HG03565 (cell line): Measurements from ENCODE around the gene WDR7.

Experiments
- ATAC-seq: cut with Tn5 transposase; IDR thresholded peaks from one replicate; pipeline ENCODE4 v1.9.1; 2021; ENCODE audit warnings: mild to moderate bottlenecking, moderate library complexity; ENCODE audit not compliant: unreplicated experiment

Gene WDR7

DNA sequence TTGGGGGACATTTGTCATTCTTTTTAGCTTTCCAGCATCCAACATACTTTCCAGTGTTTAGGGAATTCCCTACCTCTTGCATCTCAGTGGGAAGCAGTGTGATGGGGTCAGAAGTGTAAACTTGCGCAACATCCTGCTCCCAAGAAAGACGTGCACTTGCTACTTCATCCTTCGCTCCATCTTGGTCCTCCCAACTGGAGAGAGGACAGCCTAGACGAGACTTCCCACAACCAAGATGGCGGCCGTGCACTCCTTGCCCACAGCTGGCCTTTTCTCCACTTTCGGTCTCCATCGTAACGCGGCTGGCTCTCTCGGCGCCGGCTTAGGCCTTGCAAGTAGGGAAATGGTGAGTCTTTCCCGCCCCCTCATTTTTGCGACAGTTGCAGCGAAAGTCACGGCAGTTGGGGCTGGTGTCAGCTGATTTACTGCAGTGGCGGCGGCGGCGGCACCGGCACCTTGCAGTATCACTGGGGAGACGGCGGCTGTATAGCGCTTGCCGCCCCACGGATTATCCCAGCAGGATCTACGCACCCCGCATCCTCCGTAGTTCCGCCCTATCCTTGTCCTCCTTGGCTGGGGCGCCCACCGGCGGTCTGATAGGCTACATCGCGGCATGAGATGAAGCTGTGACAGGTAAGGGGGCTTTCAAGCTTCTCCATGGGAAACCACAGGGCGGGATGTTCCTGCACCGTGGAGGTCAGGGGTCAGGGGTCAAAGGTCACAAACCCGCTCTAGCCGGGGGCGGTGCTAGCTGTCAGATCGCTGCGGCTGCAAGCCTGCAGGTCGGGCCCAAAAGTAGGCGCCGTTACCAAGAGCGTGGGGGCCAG is at the start of gene WDR7:
TSS of gene WDR7 (plus strand) at position 416 of the 827 bp plus-strand sequence. CDS start 21,157 bp downstream, outside the sequence.
- ATAC-seq = peak; percentile 93

DNA sequence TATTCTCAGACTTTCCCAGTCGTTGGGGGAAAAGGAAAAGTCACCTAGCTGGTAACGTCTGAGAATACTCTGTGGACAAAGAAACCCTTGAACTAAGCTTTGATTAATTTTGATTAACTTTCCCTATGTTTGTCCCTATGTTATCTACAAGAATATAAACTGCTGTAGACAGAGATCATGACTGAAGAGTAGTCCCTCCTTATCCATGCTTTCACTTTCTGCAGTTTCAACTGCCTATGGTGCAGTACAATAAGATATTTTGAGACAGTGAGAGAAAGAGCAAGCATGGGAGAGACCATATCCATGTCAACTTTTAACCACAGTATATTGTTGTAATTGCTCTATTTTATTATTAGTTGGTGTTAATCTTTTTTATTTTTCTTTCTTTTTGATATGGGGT is 44.5 kb upstream of the WDR7 start:
- ATAC-seq = no peak

DNA sequence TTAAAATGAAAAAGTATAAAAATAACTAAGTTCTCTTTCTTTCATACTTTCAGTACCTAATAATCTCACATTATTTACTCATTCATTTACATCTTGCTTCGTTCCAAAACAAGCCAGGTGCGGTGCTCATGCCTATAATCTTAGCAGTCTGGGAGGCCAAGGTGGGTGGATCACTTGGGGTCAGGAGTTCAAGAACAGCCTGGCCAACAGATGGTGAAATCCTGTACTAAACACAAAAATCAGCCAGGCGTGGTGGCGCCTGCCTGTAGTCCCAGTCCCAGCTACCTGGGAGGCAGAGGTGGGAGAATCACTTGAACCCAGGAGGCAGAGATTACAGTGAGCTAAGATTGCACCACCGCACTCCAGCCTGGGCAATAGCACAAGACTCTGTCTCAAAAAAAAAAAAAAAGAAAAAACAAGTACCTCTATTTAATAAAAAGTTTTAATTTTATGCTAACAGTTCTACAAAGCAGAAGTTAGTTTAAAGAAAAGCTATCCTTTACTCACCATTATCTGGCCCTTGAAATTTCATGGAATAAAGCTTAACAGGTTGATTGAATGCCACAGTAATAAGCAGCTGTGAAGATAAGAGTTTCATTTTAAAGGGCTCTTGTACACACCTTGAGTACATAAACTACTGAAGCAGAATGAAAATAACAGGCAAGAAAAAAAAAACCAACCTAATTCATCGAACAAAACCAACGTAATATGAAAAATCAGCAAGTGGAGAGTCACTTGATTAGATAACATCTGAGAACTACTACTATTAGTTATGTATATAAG is 35.2 kb upstream of the WDR7 start:
- no peak for ATAC-seq

- ATAC-seq = no peak
Observed at GRCh38 chr18:56627991-56628390, 23.2 kb upstream of the WDR7 start.

GRCh38 chr18:56632070-56633022 is 18.8 kb upstream of the WDR7 start:
- ATAC-seq = no peak

- ATAC-seq = no peak
Observed at GRCh38 chr18:56635007-56635406, 16.2 kb upstream of the WDR7 start.

GRCh38 chr18:56637176-56637575 is 14.0 kb upstream of the WDR7 start:
- ATAC-seq = no peak

- no peak for ATAC-seq
Observed at GRCh38 chr18:56637711-56638231, 13.4 kb upstream of the WDR7 start.

DNA sequence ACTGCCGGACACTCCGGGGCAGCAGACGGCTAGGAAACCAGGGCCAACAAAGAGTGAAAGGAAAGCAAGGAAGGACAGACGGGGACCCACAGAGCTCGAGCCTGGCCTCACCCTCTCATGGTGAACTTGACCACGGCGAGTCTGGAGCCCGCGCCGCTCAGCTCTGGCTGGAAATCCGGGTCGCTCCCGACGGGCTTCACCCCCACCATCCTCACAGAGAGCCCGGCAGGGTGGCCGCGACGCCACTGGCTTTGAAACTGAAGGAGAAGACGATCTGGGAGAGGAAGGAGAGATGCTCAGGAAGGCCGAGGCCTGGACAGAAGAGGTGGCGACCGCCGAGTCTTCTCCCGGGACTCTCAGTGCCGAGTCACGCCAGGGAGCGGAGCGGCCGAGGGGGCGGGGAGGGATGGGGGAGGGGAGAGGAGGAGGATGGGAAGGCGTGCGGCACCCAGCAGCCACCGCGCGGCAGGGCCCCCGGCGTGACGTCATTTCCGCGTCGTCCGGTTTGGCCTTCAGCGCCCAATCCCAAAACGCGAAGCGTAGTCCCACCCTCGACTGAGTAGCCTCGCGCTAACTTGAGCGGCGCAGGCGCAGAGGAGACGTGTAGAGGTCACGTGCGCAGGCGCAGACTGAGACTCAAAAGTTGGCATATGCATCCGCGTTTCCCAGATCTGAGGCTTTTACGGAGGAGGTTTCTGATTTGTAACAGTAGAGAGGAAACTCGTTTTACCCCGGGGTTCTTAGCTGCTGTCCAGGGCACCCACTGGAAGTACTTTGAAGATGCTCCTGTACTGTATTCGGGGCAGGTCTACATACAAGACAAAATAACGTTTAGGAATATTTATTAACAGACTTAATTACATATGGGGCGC is 12.7 kb upstream of the WDR7 start, which contains the start of gene TXNL1:
TSS of gene TXNL1 (minus strand) at position 361 of the 872 bp plus-strand sequence. CDS start at position 209, 152 bp downstream.
- ATAC-seq = peak; percentile 96

GRCh38 chr18:56639104-56639381 is 12.1 kb upstream of the WDR7 start:
- no peak for ATAC-seq

DNA sequence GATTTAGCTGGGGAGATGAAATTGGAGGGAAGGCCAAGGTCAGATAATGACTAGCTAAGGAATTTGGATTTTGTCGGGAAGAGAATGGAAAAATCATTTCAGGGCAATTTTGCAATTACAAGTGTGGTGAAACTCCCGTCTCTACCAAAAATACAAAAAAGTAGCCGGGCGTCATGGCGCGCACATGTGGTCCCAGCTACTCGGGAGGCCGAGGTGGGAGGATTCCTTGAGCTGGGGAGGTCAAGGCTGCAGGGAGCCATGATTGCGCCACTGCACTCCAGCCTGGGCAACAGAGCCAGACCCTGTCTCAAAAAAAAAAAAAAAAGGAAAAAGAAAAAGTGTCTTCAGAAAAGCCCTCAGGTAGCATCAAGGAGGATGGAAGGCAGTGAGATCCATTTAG is 11.6 kb upstream of the WDR7 start:
- no peak for ATAC-seq

DNA sequence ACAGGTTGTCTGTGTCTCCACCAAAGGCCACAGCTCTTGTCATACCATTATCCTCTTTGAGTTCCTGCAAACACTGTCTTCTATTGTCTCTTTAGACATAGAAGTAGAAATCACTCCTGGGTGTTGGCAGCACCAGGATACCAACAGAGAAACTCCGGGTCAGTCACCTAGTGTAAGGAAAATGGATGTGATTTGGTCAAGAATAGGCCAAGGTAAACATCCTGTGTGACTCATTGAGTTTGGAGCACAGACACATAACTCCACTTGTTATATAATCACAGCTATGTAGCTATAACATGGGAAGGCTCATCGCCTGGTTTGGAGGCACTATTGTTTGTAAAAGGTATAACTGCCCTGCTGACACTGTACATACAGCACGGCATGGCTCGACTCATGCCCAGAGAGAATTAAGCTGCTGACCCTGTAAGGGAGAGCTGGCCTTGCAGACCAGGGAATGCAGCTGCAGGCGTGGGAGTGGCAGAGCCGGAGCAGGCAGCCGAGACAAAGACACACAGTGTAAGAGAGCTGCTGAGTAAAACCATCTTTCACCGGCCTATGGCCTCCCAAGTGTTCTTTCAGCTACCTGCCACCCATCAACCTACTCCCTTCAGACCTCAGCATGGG is 9.3 kb upstream of the WDR7 start:
- no peak for ATAC-seq

DNA sequence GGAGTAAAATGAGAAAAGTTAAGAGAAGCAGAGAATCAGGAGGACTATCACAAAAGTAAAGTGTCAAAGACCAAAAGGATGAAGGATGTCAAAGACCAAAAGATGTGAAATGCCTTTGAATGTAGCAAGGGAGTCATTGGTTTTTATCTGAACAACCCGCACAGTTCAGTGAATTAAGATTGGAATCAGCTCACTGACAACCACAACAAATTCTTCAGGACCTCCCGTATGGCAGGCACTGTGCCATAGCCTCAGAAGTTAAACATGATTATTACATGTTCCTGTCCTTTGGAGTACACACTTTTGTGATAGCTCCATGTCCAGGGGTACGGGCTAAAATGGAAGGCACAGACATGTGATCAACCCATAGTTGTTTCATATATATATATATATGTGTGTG is 7.8 kb upstream of the WDR7 start:
- no peak for ATAC-seq

DNA sequence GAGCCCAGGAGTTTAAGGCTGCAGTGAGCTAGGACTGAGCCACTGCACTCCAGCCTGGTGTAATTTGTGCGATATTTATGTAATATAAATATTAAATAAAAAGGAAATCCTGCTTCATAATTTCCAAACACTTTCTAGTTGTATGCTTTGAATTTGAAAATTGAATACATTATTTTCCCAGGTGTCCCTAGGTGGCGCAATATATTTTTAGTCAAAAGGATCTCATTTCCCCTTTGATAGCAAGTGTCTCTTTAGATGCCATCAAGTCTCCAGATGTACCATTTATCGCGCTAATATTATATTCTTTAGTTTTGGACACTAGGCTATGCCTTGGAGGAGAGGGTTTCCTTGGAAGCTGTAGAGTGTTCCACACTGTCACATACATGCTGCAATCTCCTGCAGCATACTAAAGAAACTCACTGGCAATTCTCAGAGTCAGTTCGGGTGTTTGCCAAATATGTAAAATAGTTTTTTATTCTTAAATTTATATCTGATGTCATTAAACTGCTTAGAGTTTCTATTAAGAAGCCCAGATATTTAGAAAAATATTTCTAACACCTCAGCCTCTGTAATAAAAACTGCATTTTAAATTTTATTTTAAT is 5.6 kb upstream of the WDR7 start:
- ATAC-seq = no peak

- ATAC-seq = no peak
Observed at GRCh38 chr18:56647071-56647470, 4.1 kb upstream of the WDR7 start.

DNA sequence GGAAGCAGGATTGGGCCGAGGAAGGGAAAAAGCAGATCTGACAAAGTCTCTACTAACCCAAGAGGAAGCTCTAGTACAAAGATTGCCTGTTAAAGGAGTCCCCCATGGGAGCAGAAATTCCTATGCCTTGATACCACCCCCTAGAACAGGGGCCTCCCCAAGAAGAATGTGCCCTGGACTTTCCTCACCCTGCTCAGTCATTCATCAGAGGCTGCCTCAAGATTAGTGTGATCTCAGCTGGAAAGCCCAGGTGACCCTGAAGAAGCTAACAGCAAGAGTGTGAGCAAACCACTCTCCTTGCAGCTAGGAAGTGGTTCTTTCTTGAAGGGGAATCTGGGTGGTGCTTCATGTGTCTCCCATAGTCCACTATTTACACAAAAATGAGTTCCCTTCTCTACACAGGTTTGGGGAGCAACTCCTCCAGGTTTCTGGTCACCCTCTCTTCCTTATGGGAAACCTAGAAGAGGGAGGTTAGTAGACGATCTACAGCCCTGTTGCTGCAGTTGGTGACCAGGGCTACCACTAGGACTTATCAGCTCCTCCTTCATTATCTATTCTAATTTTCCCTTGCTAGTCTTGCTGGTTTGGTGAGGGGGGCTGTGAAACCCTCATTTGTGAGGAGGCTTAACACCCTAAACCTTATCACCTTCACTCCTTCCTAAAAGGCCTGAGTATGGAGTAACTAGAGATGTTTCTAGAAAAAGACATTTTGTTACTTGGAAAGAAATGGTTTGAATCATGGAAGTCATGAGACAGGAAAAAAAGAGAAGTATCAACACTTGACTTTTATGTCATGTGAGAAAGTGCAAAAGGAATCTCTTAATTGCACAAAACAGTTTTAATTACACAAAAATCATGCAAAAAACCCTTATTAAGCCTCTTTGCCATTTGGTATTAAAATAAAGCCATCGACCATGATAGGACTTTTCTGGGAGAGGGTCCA is 2.9 kb upstream of the WDR7 start:
- no peak for ATAC-seq

GRCh38 chr18:56649996-56650395 is 1.2 kb upstream of the WDR7 start:
- ATAC-seq = no peak

DNA sequence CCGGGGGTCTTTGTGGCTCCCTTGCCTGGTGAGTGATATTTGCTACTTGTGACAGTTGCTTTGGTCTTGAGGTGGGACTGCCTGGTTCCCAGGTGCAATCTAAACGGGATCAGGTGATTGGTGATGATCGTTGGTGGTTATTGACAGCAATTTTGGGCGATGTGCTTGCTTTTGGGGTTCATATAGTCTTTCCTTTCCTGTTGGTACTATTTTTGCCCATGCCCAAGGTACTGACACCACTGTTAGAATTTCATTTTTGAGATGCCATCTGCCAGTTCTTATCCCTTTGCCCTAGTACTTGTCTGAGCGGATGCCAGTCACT is 573 bp downstream of the WDR7 start:
- ATAC-seq = no peak
